H9 (cell line): ENCODE data around the gene PHKA2. TPM values are rescaled to one million over a fixed set of nuclear protein-coding genes. Genes with fewer than 3 reads are reported as not detected.

Experiments
- DNase-seq: peaks from one replicate; pipeline ENCODE4 v3.0.0-alpha.2; 2017
- H2AFZ ChIP-seq: one replicate; pipeline ENCODE4 v1.6.1; 2013; ENCODE audit warnings: mild to moderate bottlenecking, low read length, control low read depth, moderate library complexity
- H2AK5ac ChIP-seq: 2 replicates; pipeline ENCODE4 v1.6.1; 2013; ENCODE audit warnings: low read length, control low read depth, mixed read lengths; ENCODE audit not compliant: insufficient read length
- H2BK120ac ChIP-seq: one replicate; pipeline ENCODE4 v1.6.1; 2013; ENCODE audit warnings: low read depth, mild to moderate bottlenecking, low read length, control low read depth, inconsistent platforms; ENCODE audit not compliant: poor library complexity, severe bottlenecking
- H2BK12ac ChIP-seq: 2 replicates; pipeline ENCODE4 v1.6.1; 2013; ENCODE audit warnings: low read length, control low read depth, mixed read lengths, low read depth; ENCODE audit not compliant: insufficient read length
- H2BK15ac ChIP-seq: 2 replicates; pipeline ENCODE4 v1.6.1; 2013; ENCODE audit warnings: low read depth, low read length, control low read depth
- H2BK20ac ChIP-seq: one replicate; pipeline ENCODE4 v1.6.1; 2013; ENCODE audit warnings: low read depth, mild to moderate bottlenecking, low read length, control low read depth, inconsistent platforms; ENCODE audit not compliant: poor library complexity, severe bottlenecking
- H2BK5ac ChIP-seq: 2 replicates; pipeline ENCODE4 v1.6.1; 2013; ENCODE audit warnings: low read length, control low read depth, mixed read lengths; ENCODE audit not compliant: insufficient read length
- H3K14ac ChIP-seq: 2 replicates; pipeline ENCODE4 v1.6.1; 2013; ENCODE audit warnings: low read length, control low read depth; ENCODE audit not compliant: insufficient read depth
- H3K18ac ChIP-seq: 2 replicates; pipeline ENCODE4 v1.6.1; 2013; ENCODE audit warnings: low read depth, mild to moderate bottlenecking, mixed read lengths, low read length, control low read depth; ENCODE audit not compliant: insufficient read length
- H3K23ac ChIP-seq: 2 replicates; pipeline ENCODE4 v1.6.1; 2013; ENCODE audit warnings: low read length, control low read depth, mixed read lengths, low read depth; ENCODE audit not compliant: insufficient read length
- H3K23me2 ChIP-seq: 2 replicates; pipeline ENCODE4 v1.6.1; 2013; ENCODE audit warnings: low read depth, mild to moderate bottlenecking, mixed read lengths, low read length, control low read depth; ENCODE audit not compliant: insufficient read length, poor library complexity, severe bottlenecking
- H3K27ac ChIP-seq: 2 replicates; pipeline ENCODE4 v1.5.1; 2013; ENCODE audit warnings: low read length, control low read depth, mixed read lengths, low read depth; ENCODE audit not compliant: insufficient read length
- H3K27me3 ChIP-seq: 2 replicates; pipeline ENCODE4 v1.6.1; 2013; ENCODE audit warnings: low read length, control low read depth, inconsistent platforms; ENCODE audit not compliant: insufficient read depth
- H3K4ac ChIP-seq: 2 replicates; pipeline ENCODE4 v1.6.1; 2013; ENCODE audit warnings: low read depth, mild to moderate bottlenecking, control low read depth, inconsistent platforms, low read length, moderate library complexity
- H3K4me1 ChIP-seq: 2 replicates; pipeline ENCODE4 v1.6.1; 2013; ENCODE audit warnings: low read length, control low read depth, inconsistent platforms; ENCODE audit not compliant: insufficient read depth
- H3K4me2 ChIP-seq: 2 replicates; pipeline ENCODE4 v1.6.1; 2013; ENCODE audit warnings: low read length, control low read depth, mixed read lengths; ENCODE audit not compliant: insufficient read length, insufficient read depth
- H3K56ac ChIP-seq: 2 replicates; pipeline ENCODE4 v1.6.1; 2013; ENCODE audit warnings: low read depth, mild to moderate bottlenecking, mixed read lengths, low read length, control low read depth; ENCODE audit not compliant: insufficient read length
- H3K79me1 ChIP-seq: 2 replicates; pipeline ENCODE4 v1.6.1; 2013; ENCODE audit warnings: low read depth, mild to moderate bottlenecking, moderate library complexity, low read length, control low read depth, inconsistent platforms; ENCODE audit not compliant: insufficient read depth, poor library complexity, severe bottlenecking
- H3K79me2 ChIP-seq: 2 replicates; pipeline ENCODE4 v1.6.1; 2013; ENCODE audit warnings: low read length, control low read depth, inconsistent platforms; ENCODE audit not compliant: insufficient read depth
- H3K9ac ChIP-seq: 2 replicates; pipeline ENCODE4 v1.6.1; 2013; ENCODE audit warnings: low read length, control low read depth, mixed read lengths; ENCODE audit not compliant: insufficient read length; ENCODE audit errors: extremely low read depth
- H3K9me3 ChIP-seq: one replicate; pipeline ENCODE4 v1.6.1; 2013; ENCODE audit warnings: low read depth, low read length, inconsistent platforms; ENCODE audit not compliant: control insufficient read depth
- H3T11ph ChIP-seq: one replicate; pipeline ENCODE4 v1.6.1; 2013; ENCODE audit warnings: mild to moderate bottlenecking, low read length, control low read depth, inconsistent platforms
- H4K20me1 ChIP-seq: one replicate; pipeline ENCODE4 v1.6.1; 2013; ENCODE audit not compliant: control insufficient read depth, insufficient read length, insufficient read depth
- H4K5ac ChIP-seq: 2 replicates; pipeline ENCODE4 v1.6.1; 2013; ENCODE audit warnings: low read depth, mild to moderate bottlenecking, mixed read lengths, low read length, control low read depth; ENCODE audit not compliant: insufficient read length
- H4K8ac ChIP-seq: replicated peaks from 2 replicates; pipeline ENCODE4 v1.6.1; 2013; ENCODE audit warnings: low read length, control low read depth, mixed read lengths, low read depth; ENCODE audit not compliant: insufficient read length
- H4K91ac ChIP-seq: 2 replicates; pipeline ENCODE4 v1.6.1; 2013; ENCODE audit warnings: low read depth, mild to moderate bottlenecking, moderate library complexity, mixed read lengths, low read length, control low read depth; ENCODE audit not compliant: insufficient read length
- H3K27ac Mint-ChIP-seq, 3 experiments: 2 replicates in 2 of 3; 3 replicates in 1 of 3; pipeline ENCODE4 v1.8.0; 2020 to 2021; ENCODE audit warnings: mixed read lengths in 3 of 3, mild to moderate bottlenecking in 1 of 3, moderate library complexity in 1 of 3
- H3K27me3 Mint-ChIP-seq: 2 replicates; pipeline ENCODE4 v1.8.0; 2021; ENCODE audit warnings: low read depth, mild to moderate bottlenecking, moderate library complexity, mixed read lengths
- H3K36me3 Mint-ChIP-seq, 3 experiments: 2 replicates in 2 of 3; 3 replicates in 1 of 3; pipeline ENCODE4 v1.8.0; 2020 to 2021; ENCODE audit warnings: low read depth in 3 of 3, mixed read lengths in 3 of 3; ENCODE audit not compliant: insufficient read depth in 1 of 3
- H3K4me1 Mint-ChIP-seq, 2 experiments: 2 replicates each; pipeline ENCODE4 v1.8.0; 2020; ENCODE audit warnings: mixed read lengths in 2 of 2
- H3K4me3 Mint-ChIP-seq, 2 experiments: 2 replicates in 1 of 2; 3 replicates in 1 of 2; pipeline ENCODE4 v1.8.0; 2020 to 2021; ENCODE audit warnings: mild to moderate bottlenecking in 2 of 2, mixed read lengths in 2 of 2, moderate library complexity in 1 of 2
- H3K9me3 Mint-ChIP-seq, 2 experiments: 2 replicates in 1 of 2; 3 replicates in 1 of 2; pipeline ENCODE4 v1.8.0; 2020; ENCODE audit warnings: mild to moderate bottlenecking in 2 of 2, mixed read lengths in 2 of 2, moderate library complexity in 1 of 2
- CTCF ChIP-seq: fragments of 200-600 bp; sonication (generic); conservative IDR thresholded peaks from 3 replicates; pipeline ENCODE4 v1.8.0; 2021; ENCODE audit warnings: antibody characterized with exemption, mild to moderate bottlenecking
- WGBS: extraction: QIAGEN DNeasy Blood & Tissue Kit; methylation state at CpG from one replicate; pipeline ENCODE4 v1.1.7; 2013; ENCODE audit warnings: missing lambda C conversion rate, low lambda C conversion rate, mixed read lengths; ENCODE audit not compliant: insufficient read length; ENCODE audit errors: extremely low coverage; 5-methylcytosine and 5-hydroxymethylcytosine counted together
- total RNA-seq: library from RNA; stranded (reverse); gene quantifications from 2 replicates; pipeline ENCODE4 v1.2.1, GENCODE V29; 2021

Gene PHKA2
- total RNA-seq, 1 experiment from 2014 or later = 24.2 TPM

DNA sequence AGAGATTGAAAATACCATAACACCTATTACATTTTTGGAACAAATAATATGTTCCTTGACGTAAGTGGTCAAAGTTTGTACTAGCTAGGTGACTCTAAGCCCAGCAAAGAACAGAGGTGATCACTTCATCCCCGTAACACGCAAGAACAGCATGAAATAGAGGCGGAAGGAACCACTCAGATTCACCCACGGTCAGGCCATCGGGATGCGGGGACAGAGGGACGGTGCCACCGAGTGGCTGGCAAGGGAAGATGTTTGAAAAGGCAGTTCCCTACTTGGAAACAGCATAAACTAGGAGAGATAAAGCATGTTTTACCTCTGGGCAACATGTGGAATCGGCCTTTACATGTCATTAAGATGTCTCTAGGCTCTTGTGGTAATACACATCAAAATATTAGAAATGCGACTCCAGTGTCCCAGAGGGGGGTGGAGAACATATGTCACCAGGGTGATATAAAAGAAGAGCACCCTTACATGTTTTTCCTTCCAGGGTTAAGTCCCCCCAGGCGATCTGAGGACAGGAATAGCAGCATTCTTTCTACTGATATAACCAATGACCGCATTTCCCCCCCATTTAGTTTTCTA, 84.0 kb downstream of the PHKA2 start:
- no peaks in the 10 kb centered on the region for H3K4me1 ChIP-seq
- H3K4ac ChIP-seq = no peak overlapping the region
- H2BK15ac ChIP-seq = no peak overlapping the region
- no peak overlapping the region for H4K8ac ChIP-seq
- H4K5ac ChIP-seq = no peak overlapping the region
- peaks cover 33% of the 10 kb centered on the region for H3K9me3 ChIP-seq
- H3K79me2 ChIP-seq = no peaks in the 10 kb centered on the region
- H3T11ph ChIP-seq = no peak overlapping the region
- H2BK120ac ChIP-seq = no peak overlapping the region
- WGBS = no CpG with 5 or more reads among the region's 13 CpGs
- H2BK20ac ChIP-seq = no peak overlapping the region
- no peak overlapping the region for H2AK5ac ChIP-seq
- H4K20me1 ChIP-seq = no peaks in the 10 kb centered on the region
- H3K27ac ChIP-seq = no peak overlapping the region
- H3K23ac ChIP-seq = no peak overlapping the region
- H3K56ac ChIP-seq = no peak overlapping the region
- no peak overlapping the region for H3K9ac ChIP-seq
- no peak overlapping the region for H2BK12ac ChIP-seq
- no peaks in the 10 kb centered on the region for H3K27me3 ChIP-seq
- peaks cover 4 to 5% of the 10 kb centered on the region in 2 experiments for H3K4me1 Mint-ChIP-seq
- peak; percentile 50 for DNase-seq
- no peak overlapping the region for H2BK5ac ChIP-seq
- peak; percentile 59 for TF ChIP-seq CTCF
- H3K4me3 Mint-ChIP-seq = no peak overlapping the region
- no peak overlapping the region for H3K14ac ChIP-seq
- no peaks in the 10 kb centered on the region for H3K23me2 ChIP-seq
- no peak overlapping the region for H3K4me2 ChIP-seq
- no peaks in the 10 kb centered on the region; the same call in 1 of the 2 replicates for H3K27me3 Mint-ChIP-seq
- no peak overlapping the region for H2AFZ ChIP-seq
- no peaks in the 10 kb centered on the region for H3K79me1 ChIP-seq
- no peak overlapping the region for H3K18ac ChIP-seq
- peaks cover 6 to 36% (median 30%) of the 10 kb centered on the region in 3 experiments; a peak in 6 of 7 replicates for H3K36me3 Mint-ChIP-seq
- H3K27ac Mint-ChIP-seq = peak overlapping the region in 1 of 3 experiments; percentile 89; a peak in 1 of 7 replicates
- peaks cover 66 to 79% of the 10 kb centered on the region in 2 experiments for H3K9me3 Mint-ChIP-seq
- H4K91ac ChIP-seq = no peak overlapping the region
